GM23338 (cell line): Measurements from ENCODE around the gene JAZF1. TPM values are rescaled to one million over a fixed set of nuclear protein-coding genes. Genes with fewer than 3 reads are reported as not detected.

ENCODE experiments used
- ATAC-seq: fragments of 200-7000 bp; cut with Tn5 transposase; 3 replicates; pipeline ENCODE4 v1.9.1; 2020
- DNase-seq: peaks from one replicate; pipeline ENCODE4 v3.0.0-alpha.2; 2015; ENCODE audit warnings: low spot score
- H2AFZ ChIP-seq: fragments of 200-600 bp; sonication (generic); 2 replicates; pipeline ENCODE4 v1.8.0; 2016; ENCODE audit warnings: antibody characterized with exemption, mild to moderate bottlenecking, moderate library complexity
- H3F3A ChIP-seq: fragments of 200-600 bp; sonication (generic); replicated peaks from 2 replicates; pipeline ENCODE4 v1.8.0; 2017; ENCODE audit warnings: antibody characterized with exemption, mixed run types, low read depth
- H3K27ac ChIP-seq: fragments of 200-600 bp; sonication (generic); 2 replicates; pipeline ENCODE4 v1.6.1; 2016; ENCODE audit warnings: low read depth
- H3K27me3 ChIP-seq: fragments of 200-600 bp; sonication (generic); 2 replicates; pipeline ENCODE4 v1.8.0; 2016; ENCODE audit warnings: mild to moderate bottlenecking, mixed run types, moderate library complexity; ENCODE audit not compliant: insufficient read depth
- H3K36me3 ChIP-seq: fragments of 200-600 bp; sonication (generic); 2 replicates; pipeline ENCODE4 v1.8.0; 2016; ENCODE audit warnings: mild to moderate bottlenecking; ENCODE audit not compliant: insufficient read depth
- H3K4me1 ChIP-seq: fragments of 200-600 bp; sonication (generic); 2 replicates; pipeline ENCODE4 v1.8.0; 2016; ENCODE audit warnings: mild to moderate bottlenecking, moderate library complexity; ENCODE audit not compliant: insufficient read depth
- H3K4me2 ChIP-seq: fragments of 200-600 bp; sonication (generic); 2 replicates; pipeline ENCODE4 v1.7.1; 2017; ENCODE audit warnings: mixed run types
- H3K4me3 ChIP-seq: fragments of 200-600 bp; sonication (generic); 2 replicates; pipeline ENCODE4 v1.6.1; 2016; ENCODE audit warnings: mixed run types
- H3K79me2 ChIP-seq: fragments of 200-600 bp; sonication (generic); replicated peaks from 2 replicates; pipeline ENCODE4 v1.8.0; 2017; ENCODE audit warnings: mild to moderate bottlenecking; ENCODE audit not compliant: insufficient read depth
- H3K9me2 ChIP-seq: fragments of 200-600 bp; sonication (generic); 2 replicates; pipeline ENCODE4 v1.8.0; 2017; ENCODE audit not compliant: insufficient read depth
- H4K20me1 ChIP-seq: fragments of 200-600 bp; sonication (generic); replicated peaks from 2 replicates; pipeline ENCODE4 v1.8.0; 2017; ENCODE audit warnings: mild to moderate bottlenecking; ENCODE audit not compliant: insufficient read depth
- H3K27ac Mint-ChIP-seq: 2 replicates; pipeline ENCODE4 v1.8.0; 2020; ENCODE audit warnings: inconsistent platforms, mild to moderate bottlenecking, moderate library complexity, mixed read lengths
- H3K27me3 Mint-ChIP-seq: 3 replicates; pipeline ENCODE4 v1.8.0; 2022; ENCODE audit warnings: low read depth, mild to moderate bottlenecking, moderate library complexity, mixed read lengths, inconsistent platforms; ENCODE audit not compliant: insufficient read depth, poor library complexity
- H3K36me3 Mint-ChIP-seq: 3 replicates; pipeline ENCODE4 v1.8.0; 2021; ENCODE audit warnings: low read depth, mild to moderate bottlenecking, inconsistent platforms, moderate library complexity, mixed read lengths
- H3K4me1 Mint-ChIP-seq: 3 replicates; pipeline ENCODE4 v1.8.0; 2020; ENCODE audit warnings: mild to moderate bottlenecking, inconsistent platforms, mixed read lengths
- H3K4me3 Mint-ChIP-seq: 3 replicates; pipeline ENCODE4 v1.8.0; 2021; ENCODE audit warnings: moderate library complexity, mild to moderate bottlenecking, inconsistent platforms, mixed read lengths
- H3K9me3 Mint-ChIP-seq: 3 replicates; pipeline ENCODE4 v1.8.0; 2020; ENCODE audit warnings: moderate library complexity, mild to moderate bottlenecking, inconsistent platforms, mixed read lengths
- CREB1 ChIP-seq: fragments of 250-450 bp; sonication (Bioruptor Pico); IDR thresholded peaks from 2 replicates; pipeline ENCODE4 v1.5.0; 2020; ENCODE audit warnings: low read depth, mild to moderate bottlenecking, moderate library complexity
- EZH2 ChIP-seq: fragments of 200-600 bp; sonication (generic); IDR thresholded peaks from one replicate; pipeline ENCODE4 v1.8.0; 2017; ENCODE audit warnings: antibody characterized with exemption, mild to moderate bottlenecking, low read depth; ENCODE audit not compliant: unreplicated experiment
- EZH2phosphoT487 ChIP-seq: fragments of 200-600 bp; sonication (generic); IDR thresholded peaks from one replicate; pipeline ENCODE4 v1.8.1; 2018; ENCODE audit warnings: antibody characterized with exemption; ENCODE audit not compliant: unreplicated experiment
- JUNB ChIP-seq: IDR thresholded peaks from one replicate; pipeline ENCODE4 v1.6.1; 2016; ENCODE audit warnings: antibody characterized with exemption; ENCODE audit not compliant: unreplicated experiment
- NANOG ChIP-seq: IDR thresholded peaks from 2 replicates; pipeline ENCODE4 v1.6.1; 2016; ENCODE audit warnings: antibody characterized with exemption, borderline replicate concordance
- POLR2AphosphoS5 ChIP-seq: IDR thresholded peaks from 2 replicates; pipeline ENCODE4 v1.6.1; 2016; ENCODE audit warnings: antibody characterized with exemption, low read depth
- STAT1 ChIP-seq: IDR thresholded peaks from one replicate; pipeline ENCODE4 v1.6.1; 2016; ENCODE audit warnings: antibody characterized with exemption; ENCODE audit not compliant: unreplicated experiment
- ZNF114 ChIP-seq: fragments of 250-450 bp; sonication (Bioruptor Pico); IDR thresholded peaks from 2 replicates; pipeline ENCODE4 v1.5.0; 2020; ENCODE audit warnings: mild to moderate bottlenecking, moderate library complexity
- ZNF331 ChIP-seq: fragments of 250-450 bp; sonication (Bioruptor Pico); IDR thresholded peaks from 2 replicates; pipeline ENCODE4 v1.5.0; 2020; ENCODE audit warnings: low read depth, mild to moderate bottlenecking, moderate library complexity
- polyA plus RNA-seq: library from polyadenylated mRNA; unstranded; fragments of >200 nt; fragmentation: Nextera tagmentation; extraction: Ambion mirVana; gene quantifications from 2 replicates; pipeline ENCODE4 v1.2.1, GENCODE V29; 2016
- total RNA-seq: library from RNA; depleted of rRNA; stranded (reverse); fragments of >200 nt; shearing (Covaris generic); gene quantifications from 2 replicates; pipeline ENCODE4 v1.2.3, GENCODE V29; 2014
- TF ChIP-seq, protein P1 (sequence below): IDR thresholded peaks from one replicate; pipeline ENCODE4 v1.6.1; 2018; ENCODE audit warnings: antibody characterized with exemption; ENCODE audit not compliant: unreplicated experiment
- TF ChIP-seq, protein P2 (sequence below): fragments of 250-450 bp; sonication (Bioruptor Pico); IDR thresholded peaks from 2 replicates; pipeline ENCODE4 v1.5.0; 2020; ENCODE audit warnings: mild to moderate bottlenecking, moderate library complexity
- TF ChIP-seq, protein P3 (sequence below): IDR thresholded peaks from 2 replicates; pipeline ENCODE4 v1.6.1; 2016; ENCODE audit warnings: antibody characterized with exemption
- TF ChIP-seq, protein P4 (sequence below), 2 experiments: fragments of 200-600 bp in 1 of 2; sonication (generic) in 1 of 2; conservative IDR thresholded peaks; 2 replicates each; pipeline versions ENCODE4 v1.5.1 to v1.6.1; 2016 to 2017; ENCODE audit warnings: antibody characterized with exemption in 2 of 2, low read depth in 2 of 2, mild to moderate bottlenecking in 2 of 2, moderate library complexity in 1 of 2

Gene JAZF1
- total and polyA plus RNA-seq, 2 experiments from 2014 or later = 12.2 to 22.2 TPM

DNA sequence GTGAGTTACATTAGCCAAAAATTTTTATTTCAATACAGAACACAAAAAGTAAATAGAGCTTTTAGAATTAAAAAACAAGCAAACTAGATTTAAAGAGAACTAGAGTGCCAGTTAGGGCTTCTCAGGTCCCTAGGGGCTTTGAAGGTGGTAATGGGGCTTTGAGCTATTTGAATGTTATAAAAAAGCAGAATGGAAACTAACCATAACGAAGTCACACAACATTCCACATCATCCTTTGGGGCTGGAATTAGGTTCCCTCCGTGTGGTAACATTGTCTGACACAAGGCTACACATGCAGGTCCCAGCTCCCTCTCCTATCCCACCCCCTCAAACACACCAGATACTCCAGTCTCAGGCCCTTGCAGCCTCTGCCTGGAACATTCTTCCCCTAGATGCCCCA, 15.3 kb downstream of the JAZF1 start:
- no peak overlapping the region for H3K27ac Mint-ChIP-seq

More for the DNA sequence above, 15.3 kb downstream of the JAZF1 start:
- Histone ChIP-seq H3K4me3 (no peak overlapping the region), H4K20me1 (no peaks in the 10 kb centered on the region), H3K36me3 (no peaks in the 10 kb centered on the region), H3K4me2 (no peak overlapping the region), H3K79me2 (peaks cover 72% of the 10 kb centered on the region), H3K9me2 (no peaks in the 10 kb centered on the region), H3K4me1 (peaks cover 30% of the 10 kb centered on the region), H3K27ac (no peak overlapping the region), H3F3A (no peaks in the 10 kb centered on the region), H2AFZ (no peak overlapping the region), H3K27me3 (no peaks in the 10 kb centered on the region)
- Mint-ChIP-seq H3K4me1 (peaks cover 20% of the 10 kb centered on the region), H3K9me3 (no peaks in the 10 kb centered on the region), H3K27me3 (no peaks in the 10 kb centered on the region), H3K4me3 (no peak overlapping the region), H3K36me3 (no peaks in the 10 kb centered on the region)
- TF ChIP-seq POLR2AphosphoS5 = no peak
- no peak for TF ChIP-seq ZNF114 (CRISPR knock-in tag)
- TF ChIP-seq, protein P1, sequence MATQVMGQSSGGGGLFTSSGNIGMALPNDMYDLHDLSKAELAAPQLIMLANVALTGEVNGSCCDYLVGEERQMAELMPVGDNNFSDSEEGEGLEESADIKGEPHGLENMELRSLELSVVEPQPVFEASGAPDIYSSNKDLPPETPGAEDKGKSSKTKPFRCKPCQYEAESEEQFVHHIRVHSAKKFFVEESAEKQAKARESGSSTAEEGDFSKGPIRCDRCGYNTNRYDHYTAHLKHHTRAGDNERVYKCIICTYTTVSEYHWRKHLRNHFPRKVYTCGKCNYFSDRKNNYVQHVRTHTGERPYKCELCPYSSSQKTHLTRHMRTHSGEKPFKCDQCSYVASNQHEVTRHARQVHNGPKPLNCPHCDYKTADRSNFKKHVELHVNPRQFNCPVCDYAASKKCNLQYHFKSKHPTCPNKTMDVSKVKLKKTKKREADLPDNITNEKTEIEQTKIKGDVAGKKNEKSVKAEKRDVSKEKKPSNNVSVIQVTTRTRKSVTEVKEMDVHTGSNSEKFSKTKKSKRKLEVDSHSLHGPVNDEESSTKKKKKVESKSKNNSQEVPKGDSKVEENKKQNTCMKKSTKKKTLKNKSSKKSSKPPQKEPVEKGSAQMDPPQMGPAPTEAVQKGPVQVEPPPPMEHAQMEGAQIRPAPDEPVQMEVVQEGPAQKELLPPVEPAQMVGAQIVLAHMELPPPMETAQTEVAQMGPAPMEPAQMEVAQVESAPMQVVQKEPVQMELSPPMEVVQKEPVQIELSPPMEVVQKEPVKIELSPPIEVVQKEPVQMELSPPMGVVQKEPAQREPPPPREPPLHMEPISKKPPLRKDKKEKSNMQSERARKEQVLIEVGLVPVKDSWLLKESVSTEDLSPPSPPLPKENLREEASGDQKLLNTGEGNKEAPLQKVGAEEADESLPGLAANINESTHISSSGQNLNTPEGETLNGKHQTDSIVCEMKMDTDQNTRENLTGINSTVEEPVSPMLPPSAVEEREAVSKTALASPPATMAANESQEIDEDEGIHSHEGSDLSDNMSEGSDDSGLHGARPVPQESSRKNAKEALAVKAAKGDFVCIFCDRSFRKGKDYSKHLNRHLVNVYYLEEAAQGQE = no peak
- no peak for TF ChIP-seq CREB1 (CRISPR knock-in tag)
- TF ChIP-seq, protein P2, sequence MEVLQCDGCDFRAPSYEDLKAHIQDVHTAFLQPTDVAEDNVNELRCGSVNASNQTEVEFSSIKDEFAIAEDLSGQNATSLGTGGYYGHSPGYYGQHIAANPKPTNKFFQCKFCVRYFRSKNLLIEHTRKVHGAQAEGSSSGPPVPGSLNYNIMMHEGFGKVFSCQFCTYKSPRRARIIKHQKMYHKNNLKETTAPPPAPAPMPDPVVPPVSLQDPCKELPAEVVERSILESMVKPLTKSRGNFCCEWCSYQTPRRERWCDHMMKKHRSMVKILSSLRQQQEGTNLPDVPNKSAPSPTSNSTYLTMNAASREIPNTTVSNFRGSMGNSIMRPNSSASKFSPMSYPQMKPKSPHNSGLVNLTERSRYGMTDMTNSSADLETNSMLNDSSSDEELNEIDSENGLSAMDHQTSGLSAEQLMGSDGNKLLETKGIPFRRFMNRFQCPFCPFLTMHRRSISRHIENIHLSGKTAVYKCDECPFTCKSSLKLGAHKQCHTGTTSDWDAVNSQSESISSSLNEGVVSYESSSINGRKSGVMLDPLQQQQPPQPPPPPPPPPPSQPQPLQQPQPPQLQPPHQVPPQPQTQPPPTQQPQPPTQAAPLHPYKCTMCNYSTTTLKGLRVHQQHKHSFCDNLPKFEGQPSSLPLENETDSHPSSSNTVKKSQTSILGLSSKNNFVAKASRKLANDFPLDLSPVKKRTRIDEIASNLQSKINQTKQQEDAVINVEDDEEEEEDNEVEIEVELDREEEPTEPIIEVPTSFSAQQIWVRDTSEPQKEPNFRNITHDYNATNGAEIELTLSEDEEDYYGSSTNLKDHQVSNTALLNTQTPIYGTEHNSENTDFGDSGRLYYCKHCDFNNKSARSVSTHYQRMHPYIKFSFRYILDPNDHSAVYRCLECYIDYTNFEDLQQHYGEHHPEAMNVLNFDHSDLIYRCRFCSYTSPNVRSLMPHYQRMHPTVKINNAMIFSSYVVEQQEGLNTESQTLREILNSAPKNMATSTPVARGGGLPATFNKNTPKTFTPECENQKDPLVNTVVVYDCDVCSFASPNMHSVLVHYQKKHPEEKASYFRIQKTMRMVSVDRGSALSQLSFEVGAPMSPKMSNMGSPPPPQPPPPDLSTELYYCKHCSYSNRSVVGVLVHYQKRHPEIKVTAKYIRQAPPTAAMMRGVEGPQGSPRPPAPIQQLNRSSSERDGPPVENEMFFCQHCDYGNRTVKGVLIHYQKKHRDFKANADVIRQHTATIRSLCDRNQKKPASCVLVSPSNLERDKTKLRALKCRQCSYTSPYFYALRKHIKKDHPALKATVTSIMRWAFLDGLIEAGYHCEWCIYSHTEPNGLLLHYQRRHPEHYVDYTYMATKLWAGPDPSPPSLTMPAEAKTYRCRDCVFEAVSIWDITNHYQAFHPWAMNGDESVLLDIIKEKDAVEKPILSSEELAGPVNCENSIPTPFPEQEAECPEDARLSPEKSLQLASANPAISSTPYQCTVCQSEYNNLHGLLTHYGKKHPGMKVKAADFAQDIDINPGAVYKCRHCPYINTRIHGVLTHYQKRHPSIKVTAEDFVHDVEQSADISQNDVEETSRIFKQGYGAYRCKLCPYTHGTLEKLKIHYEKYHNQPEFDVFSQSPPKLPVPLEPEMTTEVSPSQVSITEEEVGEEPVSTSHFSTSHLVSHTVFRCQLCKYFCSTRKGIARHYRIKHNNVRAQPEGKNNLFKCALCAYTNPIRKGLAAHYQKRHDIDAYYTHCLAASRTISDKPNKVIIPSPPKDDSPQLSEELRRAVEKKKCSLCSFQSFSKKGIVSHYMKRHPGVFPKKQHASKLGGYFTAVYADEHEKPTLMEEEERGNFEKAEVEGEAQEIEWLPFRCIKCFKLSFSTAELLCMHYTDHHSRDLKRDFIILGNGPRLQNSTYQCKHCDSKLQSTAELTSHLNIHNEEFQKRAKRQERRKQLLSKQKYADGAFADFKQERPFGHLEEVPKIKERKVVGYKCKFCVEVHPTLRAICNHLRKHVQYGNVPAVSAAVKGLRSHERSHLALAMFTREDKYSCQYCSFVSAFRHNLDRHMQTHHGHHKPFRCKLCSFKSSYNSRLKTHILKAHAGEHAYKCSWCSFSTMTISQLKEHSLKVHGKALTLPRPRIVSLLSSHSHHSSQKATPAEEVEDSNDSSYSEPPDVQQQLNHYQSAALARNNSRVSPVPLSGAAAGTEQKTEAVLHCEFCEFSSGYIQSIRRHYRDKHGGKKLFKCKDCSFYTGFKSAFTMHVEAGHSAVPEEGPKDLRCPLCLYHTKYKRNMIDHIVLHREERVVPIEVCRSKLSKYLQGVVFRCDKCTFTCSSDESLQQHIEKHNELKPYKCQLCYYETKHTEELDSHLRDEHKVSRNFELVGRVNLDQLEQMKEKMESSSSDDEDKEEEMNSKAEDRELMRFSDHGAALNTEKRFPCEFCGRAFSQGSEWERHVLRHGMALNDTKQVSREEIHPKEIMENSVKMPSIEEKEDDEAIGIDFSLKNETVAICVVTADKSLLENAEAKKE = no peak
- no peak for TF ChIP-seq EZH2
- no peak for TF ChIP-seq JUNB
- no peak for TF ChIP-seq STAT1
- no peak for TF ChIP-seq ZNF331 (CRISPR knock-in tag)
- TF ChIP-seq, protein P3, sequence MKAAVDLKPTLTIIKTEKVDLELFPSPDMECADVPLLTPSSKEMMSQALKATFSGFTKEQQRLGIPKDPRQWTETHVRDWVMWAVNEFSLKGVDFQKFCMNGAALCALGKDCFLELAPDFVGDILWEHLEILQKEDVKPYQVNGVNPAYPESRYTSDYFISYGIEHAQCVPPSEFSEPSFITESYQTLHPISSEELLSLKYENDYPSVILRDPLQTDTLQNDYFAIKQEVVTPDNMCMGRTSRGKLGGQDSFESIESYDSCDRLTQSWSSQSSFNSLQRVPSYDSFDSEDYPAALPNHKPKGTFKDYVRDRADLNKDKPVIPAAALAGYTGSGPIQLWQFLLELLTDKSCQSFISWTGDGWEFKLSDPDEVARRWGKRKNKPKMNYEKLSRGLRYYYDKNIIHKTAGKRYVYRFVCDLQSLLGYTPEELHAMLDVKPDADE = no peak
- TF ChIP-seq, protein P4, sequence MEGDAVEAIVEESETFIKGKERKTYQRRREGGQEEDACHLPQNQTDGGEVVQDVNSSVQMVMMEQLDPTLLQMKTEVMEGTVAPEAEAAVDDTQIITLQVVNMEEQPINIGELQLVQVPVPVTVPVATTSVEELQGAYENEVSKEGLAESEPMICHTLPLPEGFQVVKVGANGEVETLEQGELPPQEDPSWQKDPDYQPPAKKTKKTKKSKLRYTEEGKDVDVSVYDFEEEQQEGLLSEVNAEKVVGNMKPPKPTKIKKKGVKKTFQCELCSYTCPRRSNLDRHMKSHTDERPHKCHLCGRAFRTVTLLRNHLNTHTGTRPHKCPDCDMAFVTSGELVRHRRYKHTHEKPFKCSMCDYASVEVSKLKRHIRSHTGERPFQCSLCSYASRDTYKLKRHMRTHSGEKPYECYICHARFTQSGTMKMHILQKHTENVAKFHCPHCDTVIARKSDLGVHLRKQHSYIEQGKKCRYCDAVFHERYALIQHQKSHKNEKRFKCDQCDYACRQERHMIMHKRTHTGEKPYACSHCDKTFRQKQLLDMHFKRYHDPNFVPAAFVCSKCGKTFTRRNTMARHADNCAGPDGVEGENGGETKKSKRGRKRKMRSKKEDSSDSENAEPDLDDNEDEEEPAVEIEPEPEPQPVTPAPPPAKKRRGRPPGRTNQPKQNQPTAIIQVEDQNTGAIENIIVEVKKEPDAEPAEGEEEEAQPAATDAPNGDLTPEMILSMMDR (conservative IDR thresholded peaks at IDR 0.05; ENCODE audit: low read depth in 2 of 2) = no peak
- TF ChIP-seq NANOG = no peak
- TF ChIP-seq EZH2phosphoT487 = no peak
- ATAC-seq (no peak), DNase-seq (no peak)
